GM19328 (cell line): Measurements from ENCODE around the gene HCAR3.
"Not testable (repeated sequence)": the region's sequence is repeated elsewhere in the genome, so short reads cannot be mapped to it uniquely, and the experiment has no call there.

Experiments used
- ATAC-seq: cut with Tn5 transposase; IDR thresholded peaks from one replicate; pipeline ENCODE4 v1.9.1; 2021; ENCODE audit warnings: mild to moderate bottlenecking, moderate library complexity; ENCODE audit not compliant: unreplicated experiment

Gene HCAR3

DNA sequence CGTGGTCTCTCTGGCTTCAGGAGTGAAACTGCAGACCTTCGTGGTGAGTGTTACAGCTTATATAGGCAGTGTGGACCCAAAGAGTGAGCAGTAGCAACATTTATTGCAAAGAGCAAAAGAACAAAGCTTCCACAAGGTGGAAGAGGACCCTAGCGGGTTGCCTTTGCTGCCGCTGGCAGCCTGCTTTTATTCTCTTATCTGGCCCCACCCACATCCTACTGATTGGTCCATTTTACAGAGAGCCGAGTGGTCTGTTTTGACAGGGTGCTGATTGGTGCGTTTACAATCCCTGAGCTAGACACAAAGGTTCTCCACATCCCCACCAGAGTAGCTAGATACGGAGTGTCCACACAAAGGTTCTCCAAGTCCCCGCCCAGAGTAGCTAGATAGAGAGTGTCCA is 40.6 kb downstream of the HCAR3 start:
- ATAC-seq = not testable (repeated sequence)

DNA sequence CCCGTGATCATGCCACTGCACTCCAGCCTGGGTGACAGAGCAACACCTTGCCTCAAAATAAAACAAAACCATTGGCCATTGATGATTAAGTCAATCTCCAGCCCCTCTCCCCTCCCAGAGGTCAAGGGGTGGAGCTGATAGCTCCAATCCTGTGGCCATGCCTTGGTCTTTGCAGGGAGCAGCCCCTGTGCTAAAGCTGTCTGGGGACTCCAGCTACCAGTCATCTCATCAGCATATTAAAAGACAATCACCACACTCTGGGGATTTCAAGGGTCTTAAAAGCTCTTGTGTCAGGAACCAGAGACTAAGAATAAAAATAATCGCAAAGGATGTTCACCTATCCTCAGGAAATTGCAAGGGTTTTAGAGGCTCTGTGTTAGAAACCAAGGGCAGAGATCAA is 44.1 kb downstream of the HCAR3 start:
- ATAC-seq = no peak

DNA sequence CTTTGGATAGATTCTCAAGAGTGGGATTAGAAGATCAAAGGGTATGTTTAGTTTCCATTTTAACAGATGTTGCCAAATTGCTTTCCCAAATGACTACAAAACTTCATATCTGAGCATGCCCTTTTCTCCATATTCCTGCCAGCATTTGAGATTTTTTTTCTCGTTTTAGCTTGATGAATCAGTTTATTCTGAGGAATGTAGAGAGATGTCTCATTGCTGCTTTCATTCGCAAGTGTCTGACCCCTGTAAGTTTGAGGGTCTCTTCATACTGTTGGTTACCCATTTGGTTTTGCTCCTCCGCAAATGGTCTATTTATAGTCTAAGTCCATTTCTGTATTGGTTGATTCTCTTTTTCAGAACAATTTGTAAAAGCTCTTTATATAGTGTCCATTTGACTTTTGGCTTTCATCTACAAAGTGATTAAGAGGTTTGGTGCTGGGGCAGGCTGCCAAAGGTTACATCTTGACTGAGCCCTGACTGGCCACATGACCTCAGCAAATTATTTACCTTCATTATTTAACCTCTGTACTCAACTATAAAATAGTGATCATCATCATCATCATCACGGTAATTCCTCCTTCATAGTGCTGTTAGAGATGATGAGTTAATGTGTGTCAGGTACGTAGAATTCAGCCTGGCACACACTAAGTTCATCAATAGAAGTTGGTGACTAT is 47.1 kb downstream of the HCAR3 start:
- no peak for ATAC-seq

DNA sequence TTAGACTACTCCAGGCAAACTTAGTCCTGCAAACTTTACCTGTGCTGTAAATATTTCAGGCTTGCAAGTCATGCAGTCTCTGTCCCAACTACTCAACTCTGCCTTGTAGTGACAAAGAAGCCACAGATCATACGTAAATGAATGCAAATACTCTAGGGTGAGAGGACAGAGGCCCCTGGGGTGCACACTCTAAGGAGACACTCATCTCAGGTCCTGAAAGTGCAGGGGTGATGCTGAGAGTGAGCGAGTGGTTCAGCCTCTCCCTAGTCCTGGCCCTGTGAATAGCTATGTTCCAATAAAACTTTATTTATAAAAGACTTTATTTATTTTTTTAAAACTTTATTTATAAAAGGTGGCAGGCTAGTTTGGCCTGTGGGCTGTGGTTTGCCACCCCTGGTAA is 48.3 kb downstream of the HCAR3 start:
- no peak for ATAC-seq

DNA sequence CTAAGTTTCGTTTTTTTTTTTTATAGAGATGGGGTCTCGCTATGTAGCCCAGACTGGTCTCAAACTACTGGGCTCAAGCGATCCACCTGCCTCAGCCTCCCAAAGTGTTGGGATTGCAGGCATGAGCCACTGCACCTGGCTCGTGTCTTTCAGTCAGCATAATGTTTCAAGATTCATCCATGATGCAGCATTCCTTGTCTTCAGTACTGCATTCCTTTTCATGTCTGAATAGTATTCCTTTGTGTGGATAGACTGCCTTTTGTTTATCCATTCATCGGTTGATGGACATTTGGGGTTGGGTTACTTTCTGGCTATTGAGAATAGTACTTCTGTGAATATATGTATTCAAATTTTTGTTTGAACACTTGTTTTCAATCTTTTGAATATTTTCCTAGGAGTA is 50.9 kb downstream of the HCAR3 start:
- ATAC-seq = no peak

DNA sequence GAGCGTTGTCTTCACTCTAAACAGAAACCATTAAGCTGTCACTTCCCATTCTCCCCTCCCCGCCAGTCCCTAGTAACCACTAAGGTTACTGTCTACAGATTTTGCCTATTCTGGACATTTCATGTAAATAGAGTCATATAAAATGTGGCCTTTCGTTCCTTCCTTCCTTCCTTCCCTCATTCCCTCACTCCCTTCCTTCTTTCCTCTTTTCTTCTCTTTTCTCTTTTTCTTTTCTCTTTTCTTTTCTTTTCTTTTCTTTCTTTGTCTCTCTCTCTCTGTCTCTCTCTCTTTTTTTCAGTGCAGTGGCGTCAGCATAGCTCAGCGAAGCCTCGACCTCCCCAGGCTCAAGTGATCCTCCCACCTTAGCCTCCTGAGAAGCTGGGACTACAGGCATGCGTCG is 51.3 kb downstream of the HCAR3 start:
- ATAC-seq = no peak
